ENCODE measurements around the gene CRTC2. TPM values are rescaled to one million over a fixed set of nuclear protein-coding genes. Genes with fewer than 3 reads are reported as not detected.

CRTC2 gene
- total RNA-seq, 1 donor from 2014 or later, result 21.7 TPM

DNA sequence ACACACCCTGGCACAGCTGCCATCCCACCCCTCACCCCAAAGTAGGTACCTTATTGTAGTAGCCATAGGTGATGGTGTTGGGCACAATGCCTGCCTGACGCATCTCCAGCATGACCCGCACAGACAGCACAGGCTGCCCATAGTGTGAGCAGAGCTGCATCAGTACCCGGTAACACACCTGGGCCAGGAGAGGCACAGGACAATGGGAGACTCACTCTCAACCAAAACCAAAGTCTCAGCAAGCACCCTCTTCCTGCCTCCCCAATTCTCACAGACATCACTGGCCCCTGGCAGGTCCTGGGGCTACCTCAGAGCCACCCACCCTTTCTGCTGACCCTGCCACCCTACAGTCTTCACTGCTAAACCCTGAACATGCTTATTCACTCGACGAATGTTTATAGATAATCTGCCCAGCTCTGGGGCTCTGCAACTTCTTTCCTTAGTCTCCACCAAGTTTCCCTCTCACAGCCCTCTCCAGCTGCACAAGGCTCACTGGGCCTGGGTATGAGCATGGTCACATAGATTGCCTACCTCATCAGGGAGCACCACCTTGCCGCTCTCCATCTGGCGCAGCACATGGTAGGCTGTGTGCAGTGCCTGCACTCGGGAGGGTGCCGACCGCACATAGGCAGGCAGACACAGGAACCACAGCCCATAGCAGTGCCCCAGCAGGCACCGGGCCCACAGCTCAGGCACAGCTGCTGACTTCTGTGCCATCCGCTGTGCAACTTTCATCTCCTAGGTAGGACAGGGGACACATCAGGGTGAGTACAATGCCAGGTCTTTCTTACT lies 22.2 kb downstream of the CRTC2 start:
- H3K4me3 ChIP-seq (ENCODE audit: low read depth, low read length), result no peak overlapping the region
- no peaks in the 10 kb centered on the region for H3K27me3 ChIP-seq (ENCODE audit: control insufficient read depth, insufficient read depth, low read length)
- TF ChIP-seq CTCF (IDR thresholded peaks at IDR 0.05; ENCODE audit: insufficient read depth, low read length, poor library complexity, severe bottlenecking), result no peak
- no peak for DNase-seq (ENCODE audit: low read depth)
- H3K36me3 ChIP-seq (ENCODE audit: control insufficient read depth, insufficient read depth, low read length), result peaks cover 6% of the 10 kb centered on the region

GRCh38 chr1:153934746-153935145 lies 23.7 kb downstream of the CRTC2 start:
- no peak for TF ChIP-seq CTCF (IDR thresholded peaks at IDR 0.05; ENCODE audit: insufficient read depth, low read length, poor library complexity, severe bottlenecking)
- H3K27me3 ChIP-seq (ENCODE audit: control insufficient read depth, insufficient read depth, low read length), result no peaks in the 10 kb centered on the region
- H3K4me3 ChIP-seq (ENCODE audit: low read depth, low read length), result no peak overlapping the region
- DNase-seq (ENCODE audit: low read depth), result no peak
- peaks cover 6% of the 10 kb centered on the region for H3K36me3 ChIP-seq (ENCODE audit: control insufficient read depth, insufficient read depth, low read length)

- Histone ChIP-seq H3K4me3 (ENCODE audit: low read depth, low read length) (no peak overlapping the region), H3K27me3 (ENCODE audit: control insufficient read depth, insufficient read depth, low read length) (no peaks in the 10 kb centered on the region), H3K36me3 (ENCODE audit: control insufficient read depth, insufficient read depth, low read length) (peaks cover 6% of the 10 kb centered on the region)
- TF ChIP-seq CTCF (IDR thresholded peaks at IDR 0.05; ENCODE audit: insufficient read depth, low read length, poor library complexity, severe bottlenecking), result no peak
- no peak for DNase-seq (ENCODE audit: low read depth)
These were observed 24.5 kb downstream of the CRTC2 start for GRCh38 chr1:153933955-153934354.

DNA sequence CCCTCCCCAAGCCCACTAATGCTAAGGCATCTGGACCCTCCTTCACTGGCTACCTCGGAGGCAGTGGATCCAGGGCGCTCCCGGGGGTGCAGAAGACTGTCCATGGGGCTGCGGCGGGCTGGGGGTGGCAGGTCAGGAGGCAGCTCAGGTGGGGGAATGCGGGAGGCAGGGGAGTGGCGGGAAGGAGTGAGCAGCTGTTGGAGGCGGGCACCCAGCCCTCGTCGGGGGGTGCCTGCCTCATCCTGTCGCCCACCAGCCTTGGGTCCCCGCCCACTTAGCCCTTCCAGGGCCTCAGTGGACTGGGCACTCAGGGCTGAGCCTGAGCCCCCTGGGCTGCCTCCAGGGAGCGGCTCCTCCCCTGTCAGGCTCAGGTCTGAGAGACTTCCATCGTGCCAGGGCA lies 25.0 kb downstream of the CRTC2 start:
- H3K36me3 ChIP-seq (ENCODE audit: control insufficient read depth, insufficient read depth, low read length), result peaks cover 6% of the 10 kb centered on the region
- H3K27me3 ChIP-seq (ENCODE audit: control insufficient read depth, insufficient read depth, low read length), result no peaks in the 10 kb centered on the region
- H3K4me3 ChIP-seq (ENCODE audit: low read depth, low read length), result no peak overlapping the region
- no peak for TF ChIP-seq CTCF (IDR thresholded peaks at IDR 0.05; ENCODE audit: insufficient read depth, low read length, poor library complexity, severe bottlenecking)
- DNase-seq (ENCODE audit: low read depth), result no peak

DNA sequence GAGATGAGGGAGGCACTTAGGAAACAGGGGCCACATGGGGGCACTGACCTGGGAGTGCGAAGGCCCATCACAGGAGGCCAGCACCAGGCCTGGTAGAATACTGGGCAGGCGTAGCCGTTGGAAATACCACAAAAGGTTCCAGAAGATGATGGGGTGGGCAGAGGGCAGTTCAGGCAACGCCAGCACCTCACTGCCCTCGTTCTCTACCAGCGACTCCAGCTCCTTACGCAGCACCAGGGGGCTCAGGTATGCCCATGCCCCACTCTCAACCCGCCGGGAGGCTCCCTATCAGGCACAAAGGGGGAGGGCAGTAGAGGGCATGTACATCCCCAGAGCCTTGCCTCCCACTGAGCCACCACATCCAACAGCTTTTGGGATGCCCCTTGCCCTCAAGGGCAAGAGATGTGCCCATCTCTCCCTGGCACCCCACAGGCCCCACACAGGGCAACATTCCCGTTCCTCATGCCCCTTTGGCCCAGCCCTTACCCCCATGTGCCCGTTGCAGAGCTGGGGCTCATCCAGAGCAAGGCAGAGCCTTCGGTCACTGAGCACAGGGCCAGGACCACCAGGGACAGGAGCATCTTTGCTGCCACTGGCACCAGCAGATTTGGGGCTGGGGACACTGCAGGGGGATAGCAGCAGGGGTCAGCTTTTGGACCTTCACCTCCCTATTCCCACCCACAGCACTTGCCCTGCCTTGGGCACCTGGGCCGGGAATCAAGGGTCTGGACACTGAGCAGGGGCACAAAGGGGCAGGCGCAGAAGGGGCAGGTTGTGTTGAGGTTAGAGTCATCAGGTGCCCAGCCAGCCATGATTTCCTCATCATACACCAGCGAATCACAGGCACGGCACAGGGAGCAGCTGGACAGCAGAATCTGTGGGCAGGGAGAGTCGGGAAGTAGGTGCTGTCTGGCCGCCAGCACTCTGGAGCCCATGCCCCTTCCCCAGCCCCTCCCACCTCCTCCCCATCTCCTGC lies 26.0 kb downstream of the CRTC2 start:
- DNase-seq (ENCODE audit: low read depth), result no peak
- Histone ChIP-seq H3K27me3 (ENCODE audit: control insufficient read depth, insufficient read depth, low read length) (no peaks in the 10 kb centered on the region), H3K36me3 (ENCODE audit: control insufficient read depth, insufficient read depth, low read length) (peaks cover 4% of the 10 kb centered on the region), H3K4me3 (ENCODE audit: low read depth, low read length) (no peak overlapping the region)
- TF ChIP-seq CTCF (IDR thresholded peaks at IDR 0.05; ENCODE audit: insufficient read depth, low read length, poor library complexity, severe bottlenecking), result no peak

Data from kidney epithelial cell (primary cell).